IPS-NIHi11 (cell line): ENCODE results near the gene TRAP1.
"Not testable (repeated sequence)": the region's sequence is repeated elsewhere in the genome, so short reads cannot be mapped to it uniquely, and the experiment has no call there.

Experiments used
- DNase-seq: peaks from one replicate; pipeline ENCODE4 v3.0.0; 2012; ENCODE audit warnings: mixed read lengths, low spot score

TRAP1 gene

GRCh38 chr16:3673676-3674377 is 43.5 kb downstream of the TRAP1 start:
- DNase-seq: no peak

GRCh38 chr16:3673201-3673600 is 44.1 kb downstream of the TRAP1 start:
- DNase-seq: no peak

- no peak for DNase-seq
Measured at GRCh38 chr16:3672571-3673041, 44.7 kb downstream of the TRAP1 start.

GRCh38 chr16:3671424-3671823 is 45.9 kb downstream of the TRAP1 start:
- DNase-seq: no peak

GRCh38 chr16:3670711-3671110 is 46.6 kb downstream of the TRAP1 start:
- DNase-seq: no peak

- no peak for DNase-seq
Measured at GRCh38 chr16:3669082-3669481, 48.2 kb downstream of the TRAP1 start.

- DNase-seq: no peak
Measured at GRCh38 chr16:3668626-3669025, 48.7 kb downstream of the TRAP1 start.

GRCh38 chr16:3665508-3665907 is 51.8 kb downstream of the TRAP1 start:
- no peak for DNase-seq

GRCh38 chr16:3664187-3664896 is 53.0 kb downstream of the TRAP1 start:
- DNase-seq: no peak

GRCh38 chr16:3662601-3663000 is 54.7 kb downstream of the TRAP1 start:
- no peak for DNase-seq

GRCh38 chr16:3661922-3662321 is 55.4 kb downstream of the TRAP1 start:
- no peak for DNase-seq

GRCh38 chr16:3661311-3661710 is 56.0 kb downstream of the TRAP1 start:
- DNase-seq: no peak

GRCh38 chr16:3659251-3659650 is 58.1 kb downstream of the TRAP1 start:
- no peak for DNase-seq

- DNase-seq: no peak
Measured at GRCh38 chr16:3656491-3657468, 60.5 kb downstream of the TRAP1 start.

GRCh38 chr16:3656160-3656490 is 61.2 kb downstream of the TRAP1 start:
- not testable (repeated sequence) for DNase-seq

- DNase-seq: peak; percentile 5
Measured at GRCh38 chr16:3655396-3656159, 61.7 kb downstream of the TRAP1 start.

GRCh38 chr16:3655030-3655395 is 62.3 kb downstream of the TRAP1 start:
- peak; percentile 5 for DNase-seq

- DNase-seq: peak; percentile 88
Measured at GRCh38 chr16:3654249-3654991, 62.9 kb downstream of the TRAP1 start, which contains the start of gene DNASE1. Gene DNASE1 (plus strand): TSS chr16:3654691. CDS start chr16:3655374, 683 bp downstream.

- DNase-seq: no peak
Measured at GRCh38 chr16:3652373-3653195, 64.7 kb downstream of the TRAP1 start.
